Measurements from ENCODE around the gene KY.

KY gene

GRCh38 chr3:134615743-134616142 is 35.1 kb downstream of the KY start:
- H3K27ac ChIP-seq (ENCODE audit: low read length), result no peak overlapping the region
- no peaks in the 10 kb centered on the region for H3K36me3 ChIP-seq (replicated peaks; ENCODE audit: insufficient read depth, low read length)
- H2AFZ ChIP-seq (ENCODE audit: low read length), result no peak overlapping the region
- H3K9me3 ChIP-seq (replicated peaks; ENCODE audit: insufficient read depth, low read length), result no peaks in the 10 kb centered on the region
- no peaks in the 10 kb centered on the region for H3K27me3 ChIP-seq (replicated peaks; ENCODE audit: insufficient read depth, low read length)
- no peaks in the 10 kb centered on the region for H4K20me1 ChIP-seq (ENCODE audit: insufficient read depth, low read length)
- no peak overlapping the region for H3K4me2 ChIP-seq (ENCODE audit: low read depth, low read length)
- no peak overlapping the region for H3K4me3 ChIP-seq (ENCODE audit: low read length)
- DNase-seq, result no peak
- no peak overlapping the region for H3K9ac ChIP-seq (ENCODE audit: low read length)
- no peaks in the 10 kb centered on the region for H3K79me2 ChIP-seq (ENCODE audit: low read length)
- TF ChIP-seq EZH2 (optimal IDR thresholded peaks at IDR 0.05; ENCODE audit: low read depth, low read length) (no peak), CTCF (IDR thresholded peaks at IDR 0.05; ENCODE audit: low read length) (no peak), EZH2phosphoT487 (IDR thresholded peaks at IDR 0.05; ENCODE audit: low read length) (no peak)
- no peaks in the 10 kb centered on the region for H3K9me2 ChIP-seq (replicated peaks; ENCODE audit: insufficient read depth, low read length)
- H3K4me1 ChIP-seq (ENCODE audit: low read length), result no peaks in the 10 kb centered on the region
- H3F3A ChIP-seq (ENCODE audit: insufficient read depth, low read length), result no peaks in the 10 kb centered on the region

GRCh38 chr3:134614955-134615354 is 35.9 kb downstream of the KY start:
- Histone ChIP-seq H3K9me3 (replicated peaks; ENCODE audit: insufficient read depth, low read length) (no peaks in the 10 kb centered on the region), H3K36me3 (replicated peaks; ENCODE audit: insufficient read depth, low read length) (no peaks in the 10 kb centered on the region), H3K4me1 (ENCODE audit: low read length) (no peaks in the 10 kb centered on the region), H2AFZ (ENCODE audit: low read length) (no peak overlapping the region), H4K20me1 (ENCODE audit: insufficient read depth, low read length) (no peaks in the 10 kb centered on the region), H3K27ac (ENCODE audit: low read length) (no peak overlapping the region), H3K9me2 (replicated peaks; ENCODE audit: insufficient read depth, low read length) (no peaks in the 10 kb centered on the region), H3K4me3 (ENCODE audit: low read length) (no peak overlapping the region), H3K27me3 (replicated peaks; ENCODE audit: insufficient read depth, low read length) (no peaks in the 10 kb centered on the region), H3F3A (ENCODE audit: insufficient read depth, low read length) (no peaks in the 10 kb centered on the region), H3K9ac (ENCODE audit: low read length) (no peak overlapping the region), H3K4me2 (ENCODE audit: low read depth, low read length) (no peak overlapping the region), H3K79me2 (ENCODE audit: low read length) (no peaks in the 10 kb centered on the region)
- DNase-seq, result no peak
- TF ChIP-seq EZH2 (optimal IDR thresholded peaks at IDR 0.05; ENCODE audit: low read depth, low read length) (no peak), EZH2phosphoT487 (IDR thresholded peaks at IDR 0.05; ENCODE audit: low read length) (no peak), CTCF (IDR thresholded peaks at IDR 0.05; ENCODE audit: low read length) (no peak)

GRCh38 chr3:134613006-134613520 is 37.8 kb downstream of the KY start:
- no peaks in the 10 kb centered on the region for H3K4me1 ChIP-seq (ENCODE audit: low read length)
- H3K36me3 ChIP-seq (replicated peaks; ENCODE audit: insufficient read depth, low read length), result no peaks in the 10 kb centered on the region
- no peak overlapping the region for H3K9ac ChIP-seq (ENCODE audit: low read length)
- no peak overlapping the region for H2AFZ ChIP-seq (ENCODE audit: low read length)
- H4K20me1 ChIP-seq (ENCODE audit: insufficient read depth, low read length), result no peaks in the 10 kb centered on the region
- no peaks in the 10 kb centered on the region for H3K9me2 ChIP-seq (replicated peaks; ENCODE audit: insufficient read depth, low read length)
- H3K27me3 ChIP-seq (replicated peaks; ENCODE audit: insufficient read depth, low read length), result no peaks in the 10 kb centered on the region
- no peaks in the 10 kb centered on the region for H3K79me2 ChIP-seq (ENCODE audit: low read length)
- H3F3A ChIP-seq (ENCODE audit: insufficient read depth, low read length), result no peaks in the 10 kb centered on the region
- no peak for TF ChIP-seq EZH2 (optimal IDR thresholded peaks at IDR 0.05; ENCODE audit: low read depth, low read length)
- no peak overlapping the region for H3K4me2 ChIP-seq (ENCODE audit: low read depth, low read length)
- H3K27ac ChIP-seq (ENCODE audit: low read length), result no peak overlapping the region
- H3K9me3 ChIP-seq (replicated peaks; ENCODE audit: insufficient read depth, low read length), result no peaks in the 10 kb centered on the region
- H3K4me3 ChIP-seq (ENCODE audit: low read length), result no peak overlapping the region
- DNase-seq, result no peak

- Histone ChIP-seq H3K9ac (ENCODE audit: low read length) (no peak overlapping the region), H3K4me3 (ENCODE audit: low read length) (no peak overlapping the region), H4K20me1 (ENCODE audit: insufficient read depth, low read length) (no peaks in the 10 kb centered on the region), H3F3A (ENCODE audit: insufficient read depth, low read length) (no peaks in the 10 kb centered on the region), H3K4me2 (ENCODE audit: low read depth, low read length) (no peak overlapping the region), H3K4me1 (ENCODE audit: low read length) (peaks cover 3% of the 10 kb centered on the region), H2AFZ (ENCODE audit: low read length) (no peak overlapping the region), H3K9me2 (replicated peaks; ENCODE audit: insufficient read depth, low read length) (no peaks in the 10 kb centered on the region), H3K27me3 (replicated peaks; ENCODE audit: insufficient read depth, low read length) (no peaks in the 10 kb centered on the region), H3K36me3 (replicated peaks; ENCODE audit: insufficient read depth, low read length) (no peaks in the 10 kb centered on the region), H3K27ac (ENCODE audit: low read length) (no peak overlapping the region), H3K9me3 (replicated peaks; ENCODE audit: insufficient read depth, low read length) (no peaks in the 10 kb centered on the region), H3K79me2 (ENCODE audit: low read length) (no peaks in the 10 kb centered on the region)
- DNase-seq, result no peak
- TF ChIP-seq EZH2 (optimal IDR thresholded peaks at IDR 0.05; ENCODE audit: low read depth, low read length), result no peak
- no peak for TF ChIP-seq CTCF (IDR thresholded peaks at IDR 0.05; ENCODE audit: low read length)
- TF ChIP-seq EZH2phosphoT487 (IDR thresholded peaks at IDR 0.05; ENCODE audit: low read length), result no peak
Observed at GRCh38 chr3:134611516-134611915, 39.3 kb downstream of the KY start.
